ENCODE data around the gene FPR1. TPM values are rescaled to one million over a fixed set of nuclear protein-coding genes. Genes with fewer than 3 reads are reported as not detected.

The FPR1 gene
- total RNA-seq, 1 donor from 2014 or later = 4.5 TPM

GRCh38 chr19:51765086-51765485 lies 13.4 kb upstream of the FPR1 start:
- intact Hi-C loops (cut with micrococcal nuclease) = no loop called here
- DNase-seq = no peak
- no peak overlapping the region for H3K4me3 ChIP-seq
- H3K36me3 ChIP-seq = no peaks in the 10 kb centered on the region
- H3K27me3 ChIP-seq (ENCODE audit: low read depth) = peaks cover 33% of the 10 kb centered on the region
- H3K9me3 ChIP-seq (replicated peaks) = no peaks in the 10 kb centered on the region
- H3K4me1 ChIP-seq = no peaks in the 10 kb centered on the region
- no peak overlapping the region for H3K27ac ChIP-seq (replicated peaks)
- TF ChIP-seq CTCF (IDR thresholded peaks at IDR 0.05; ENCODE audit: borderline replicate concordance) = no peak

- Histone ChIP-seq H3K4me3 (no peak overlapping the region), H3K36me3 (no peaks in the 10 kb centered on the region), H3K9me3 (replicated peaks) (no peaks in the 10 kb centered on the region), H3K4me1 (no peaks in the 10 kb centered on the region), H3K27ac (replicated peaks) (no peak overlapping the region), H3K27me3 (ENCODE audit: low read depth) (peaks cover 39% of the 10 kb centered on the region)
- no peak for TF ChIP-seq CTCF (IDR thresholded peaks at IDR 0.05; ENCODE audit: borderline replicate concordance)
- intact Hi-C loops (cut with micrococcal nuclease) = no loop called here
- DNase-seq = no peak
These were observed 10.0 kb upstream of the FPR1 start for GRCh38 chr19:51761696-51762095.

- H3K27me3 ChIP-seq (ENCODE audit: low read depth) = peaks cover 40% of the 10 kb centered on the region
- no peak within 1 kb of the TSS for H3K4me3 ChIP-seq
- DNase-seq = no peak
- H3K4me1 ChIP-seq = no peaks in the 10 kb centered on the region
- intact Hi-C loops (cut with micrococcal nuclease) = no loop called here
- no peak within 1 kb of the TSS for H3K27ac ChIP-seq (replicated peaks)
- no peaks in the 10 kb centered on the region for H3K36me3 ChIP-seq
- no peak for TF ChIP-seq CTCF (IDR thresholded peaks at IDR 0.05; ENCODE audit: borderline replicate concordance)
- no peaks in the 10 kb centered on the region for H3K9me3 ChIP-seq (replicated peaks)
These were observed 9.1 kb upstream of the FPR1 start, which contains the start of gene FPR2 for GRCh38 chr19:51760697-51761356. TSS of gene FPR2 (plus strand) at chr19:51761180. CDS start at chr19:51768659, 7,479 bp downstream.

- Histone ChIP-seq H3K27ac (replicated peaks) (no peak overlapping the region), H3K4me1 (no peaks in the 10 kb centered on the region), H3K36me3 (no peaks in the 10 kb centered on the region), H3K27me3 (ENCODE audit: low read depth) (peaks cover 18% of the 10 kb centered on the region), H3K4me3 (no peak overlapping the region), H3K9me3 (replicated peaks) (no peaks in the 10 kb centered on the region)
- intact Hi-C loops (cut with micrococcal nuclease) = no loop called here
- DNase-seq = no peak
- no peak for TF ChIP-seq CTCF (IDR thresholded peaks at IDR 0.05; ENCODE audit: borderline replicate concordance)
These were observed 3.9 kb upstream of the FPR1 start for GRCh38 chr19:51755571-51755970.

GRCh38 chr19:51754770-51755169 lies 3.1 kb upstream of the FPR1 start:
- intact Hi-C loops (cut with micrococcal nuclease) = no loop called here
- Histone ChIP-seq H3K9me3 (replicated peaks) (no peaks in the 10 kb centered on the region), H3K27me3 (ENCODE audit: low read depth) (peaks cover 10% of the 10 kb centered on the region), H3K27ac (replicated peaks) (peak overlapping the region; percentile 19), H3K4me3 (no peak overlapping the region), H3K36me3 (no peaks in the 10 kb centered on the region), H3K4me1 (no peaks in the 10 kb centered on the region)
- DNase-seq = no peak
- TF ChIP-seq CTCF (IDR thresholded peaks at IDR 0.05; ENCODE audit: borderline replicate concordance) = no peak
